Gastroesophageal sphincter (tissue), 3 donors: Measurements from ENCODE around the gene OR6S1.

Source experiments
- POLR2AphosphoS5 ChIP-seq: sonication (generic); formaldehyde crosslinking; IDR thresholded peaks from one replicate; pipeline ENCODE4 v1.6.1; 2017; ENCODE audit warnings: antibody characterized with exemption
- TF ChIP-seq, protein P1 (sequence below), 4 experiments: fragments of 200-600 bp in 2 of 4; fragments of 450-650 bp in 2 of 4; sonication (generic) in 1 of 4; IDR thresholded peaks; one replicate each; pipeline ENCODE4 v1.5.1; 2017 to 2019; ENCODE audit warnings: antibody characterized with exemption in 4 of 4, mild to moderate bottlenecking in 2 of 4, moderate library complexity in 2 of 4

DNA sequence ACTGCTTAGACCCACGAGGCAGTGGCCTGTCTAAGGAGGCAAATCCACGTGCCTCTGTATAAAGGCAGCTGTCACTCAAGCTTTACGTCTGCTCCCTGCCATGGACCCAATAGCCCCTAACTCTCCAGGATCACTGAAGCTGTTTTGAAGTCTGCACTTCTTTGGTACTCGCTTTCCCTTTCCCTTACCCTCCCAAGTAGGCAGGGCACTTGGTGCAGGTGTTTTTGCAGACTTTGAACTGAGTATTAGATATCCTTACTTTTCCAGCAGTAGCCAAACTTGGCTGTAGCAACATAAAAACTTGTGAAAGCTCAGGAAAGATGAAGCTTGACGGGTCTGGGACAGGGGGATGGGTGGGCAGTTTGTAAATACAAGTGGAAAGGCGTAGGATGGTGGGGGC, 17.8 kb upstream of the OR6S1 start:
- TF ChIP-seq, protein P1, sequence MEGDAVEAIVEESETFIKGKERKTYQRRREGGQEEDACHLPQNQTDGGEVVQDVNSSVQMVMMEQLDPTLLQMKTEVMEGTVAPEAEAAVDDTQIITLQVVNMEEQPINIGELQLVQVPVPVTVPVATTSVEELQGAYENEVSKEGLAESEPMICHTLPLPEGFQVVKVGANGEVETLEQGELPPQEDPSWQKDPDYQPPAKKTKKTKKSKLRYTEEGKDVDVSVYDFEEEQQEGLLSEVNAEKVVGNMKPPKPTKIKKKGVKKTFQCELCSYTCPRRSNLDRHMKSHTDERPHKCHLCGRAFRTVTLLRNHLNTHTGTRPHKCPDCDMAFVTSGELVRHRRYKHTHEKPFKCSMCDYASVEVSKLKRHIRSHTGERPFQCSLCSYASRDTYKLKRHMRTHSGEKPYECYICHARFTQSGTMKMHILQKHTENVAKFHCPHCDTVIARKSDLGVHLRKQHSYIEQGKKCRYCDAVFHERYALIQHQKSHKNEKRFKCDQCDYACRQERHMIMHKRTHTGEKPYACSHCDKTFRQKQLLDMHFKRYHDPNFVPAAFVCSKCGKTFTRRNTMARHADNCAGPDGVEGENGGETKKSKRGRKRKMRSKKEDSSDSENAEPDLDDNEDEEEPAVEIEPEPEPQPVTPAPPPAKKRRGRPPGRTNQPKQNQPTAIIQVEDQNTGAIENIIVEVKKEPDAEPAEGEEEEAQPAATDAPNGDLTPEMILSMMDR (IDR thresholded peaks at IDR 0.05): no peak
- no peak for TF ChIP-seq POLR2AphosphoS5
